HTR-8/SVneo (cell line): Measurements from ENCODE around the gene LHPP.
A peak's percentile ranks its signal among the peaks of the same experiment; 100 is the strongest.

Experiments
- DNase-seq: peaks from one replicate; pipeline ENCODE4 v3.0.0; 2011; ENCODE audit warnings: low spot score, mixed read lengths; ENCODE audit not compliant: insufficient read length
- FAIRE-seq: peaks from 2 replicates; lab custom pipeline; 2011; peaks lifted over from hg19 to GRCh38; lab: Jason Lieb, UNC

Gene LHPP

GRCh38 chr10:124516746-124517397 is 55.2 kb downstream of the LHPP start:
- FAIRE-seq (no peak), DNase-seq (no peak)

GRCh38 chr10:124517461-124517860 is 55.8 kb downstream of the LHPP start:
- FAIRE-seq (no peak), DNase-seq (no peak)

- FAIRE-seq (no peak), DNase-seq (no peak)
These were observed 56.3 kb downstream of the LHPP start for GRCh38 chr10:124517931-124518330.

GRCh38 chr10:124518366-124518765 is 56.7 kb downstream of the LHPP start:
- DNase-seq (no peak), FAIRE-seq (no peak)

- FAIRE-seq, result no peak
- DNase-seq, result no peak
These were observed 59.2 kb downstream of the LHPP start for GRCh38 chr10:124520558-124521428.

- no peak for FAIRE-seq
- no peak for DNase-seq
These were observed 59.8 kb downstream of the LHPP start for GRCh38 chr10:124521429-124521871.

GRCh38 chr10:124522131-124522932 is 60.7 kb downstream of the LHPP start:
- FAIRE-seq (no peak), DNase-seq (no peak)

- no peak for FAIRE-seq
- DNase-seq, result no peak
These were observed 61.6 kb downstream of the LHPP start for GRCh38 chr10:124522933-124523871.

GRCh38 chr10:124523901-124524300 is 62.3 kb downstream of the LHPP start:
- FAIRE-seq, result no peak
- no peak for DNase-seq

- DNase-seq (no peak), FAIRE-seq (no peak)
These were observed 63.5 kb downstream of the LHPP start for GRCh38 chr10:124524991-124525653.

- FAIRE-seq, result no peak
These were observed 64.4 kb downstream of the LHPP start for GRCh38 chr10:124525751-124526600.

GRCh38 chr10:124526621-124527267 is 65.1 kb downstream of the LHPP start:
- no peak for FAIRE-seq
- DNase-seq, result no peak

More at GRCh38 chr10:124525751-124526600, 64.4 kb downstream of the LHPP start:
- DNase-seq, result no peak

- FAIRE-seq (no peak), DNase-seq (no peak)
These were observed 66.3 kb downstream of the LHPP start for GRCh38 chr10:124527874-124528395.

- FAIRE-seq (no peak), DNase-seq (no peak)
These were observed 68.1 kb downstream of the LHPP start for GRCh38 chr10:124529661-124530214.

- FAIRE-seq (no peak), DNase-seq (peak; percentile 79)
These were observed 68.6 kb downstream of the LHPP start for GRCh38 chr10:124530215-124530665.

GRCh38 chr10:124530816-124531215 is 69.2 kb downstream of the LHPP start:
- DNase-seq (no peak), FAIRE-seq (no peak)

- FAIRE-seq (no peak), DNase-seq (no peak)
These were observed 70.6 kb downstream of the LHPP start for GRCh38 chr10:124532106-124532641.
